ENCODE results near the gene TLE2. TPM values are rescaled to one million over a fixed set of nuclear protein-coding genes. Genes with fewer than 3 reads are reported as not detected.
A peak's percentile ranks its signal among the peaks of the same experiment; 100 is the strongest.

TLE2 gene
- total and polyA plus RNA-seq, 5 donors from 2014 or later = 3.1 to 9.3 (median 4.2) TPM

- Histone ChIP-seq H3K4me3 (ENCODE audit: low read depth, low read length) (no peak overlapping the region), H3K27ac (ENCODE audit: insufficient read depth, low read length, poor library complexity, severe bottlenecking) (no peak overlapping the region), H3K27me3 (ENCODE audit: control insufficient read depth, insufficient read depth, low read length) (no peaks in the 10 kb centered on the region), H3K9me3 (ENCODE audit: control insufficient read depth in 2 of 2, low read length in 2 of 2) (no peaks in the 10 kb centered on the region), H3K36me3 (ENCODE audit: control insufficient read depth, insufficient read depth, low read length) (no peaks in the 10 kb centered on the region), H3K4me1 (ENCODE audit: control insufficient read depth, insufficient read depth, low read length, poor library complexity, severe bottlenecking) (peaks cover 15% of the 10 kb centered on the region)
- Mint-ChIP-seq H3K27me3 (peaks cover 10% of the 10 kb centered on the region), H3K9me3 (no peaks in the 10 kb centered on the region), H3K4me3 (peak overlapping the region in 1 of 4 donors; percentile 77), H3K27ac (peak overlapping the region in 1 of 3 donors; percentile 76), H3K4me1 (peaks cover 0 to 24% (median 14%) of the 10 kb centered on the region in 4 donors), H3K36me3 (no peaks in the 10 kb centered on the region)
- DNase-seq = no peak
- no peak for ATAC-seq (ENCODE audit: low read depth in 2 of 2)
Observed at GRCh38 chr19:2978166-2978767, 50.8 kb downstream of the TLE2 start.

GRCh38 chr19:2977746-2978138 lies 51.3 kb downstream of the TLE2 start:
- peak overlapping the region in 3 of 4 donors; percentile 65 to 94 (median 77) for H3K4me3 Mint-ChIP-seq
- no peaks in the 10 kb centered on the region for H3K27me3 ChIP-seq (ENCODE audit: control insufficient read depth, insufficient read depth, low read length)
- H3K4me1 Mint-ChIP-seq = peaks cover 0 to 22% (median 11%) of the 10 kb centered on the region in 4 donors
- ATAC-seq (ENCODE audit: low read depth in 2 of 2) (no peak), DNase-seq (no peak)
- no peaks in the 10 kb centered on the region for H3K9me3 Mint-ChIP-seq
- peak overlapping the region in 2 of 3 donors; percentile 76 to 91 for H3K27ac Mint-ChIP-seq
- no peak overlapping the region for H3K4me3 ChIP-seq (ENCODE audit: low read depth, low read length)
- no peaks in the 10 kb centered on the region for H3K36me3 ChIP-seq (ENCODE audit: control insufficient read depth, insufficient read depth, low read length)
- H3K36me3 Mint-ChIP-seq = no peaks in the 10 kb centered on the region
- peaks cover 5% of the 10 kb centered on the region for H3K27me3 Mint-ChIP-seq
- H3K9me3 ChIP-seq (ENCODE audit: control insufficient read depth in 2 of 2, low read length in 2 of 2) = no peaks in the 10 kb centered on the region
- H3K4me1 ChIP-seq (ENCODE audit: control insufficient read depth, insufficient read depth, low read length, poor library complexity, severe bottlenecking) = peaks cover 15% of the 10 kb centered on the region
- no peak overlapping the region for H3K27ac ChIP-seq (ENCODE audit: insufficient read depth, low read length, poor library complexity, severe bottlenecking)

GRCh38 chr19:2977001-2977745 lies 51.9 kb downstream of the TLE2 start, which contains the start of gene TLE6:
TSS of gene TLE6 (plus strand) at chr19:2977564. CDS start at chr19:2978234, 670 bp downstream.
- Histone ChIP-seq H3K9me3 (ENCODE audit: control insufficient read depth in 2 of 2, low read length in 2 of 2) (no peaks in the 10 kb centered on the region), H3K36me3 (ENCODE audit: control insufficient read depth, insufficient read depth, low read length) (no peaks in the 10 kb centered on the region), H3K27ac (ENCODE audit: insufficient read depth, low read length, poor library complexity, severe bottlenecking) (no peak within 1 kb of the TSS), H3K4me1 (ENCODE audit: control insufficient read depth, insufficient read depth, low read length, poor library complexity, severe bottlenecking) (peaks cover 15% of the 10 kb centered on the region), H3K27me3 (ENCODE audit: control insufficient read depth, insufficient read depth, low read length) (no peaks in the 10 kb centered on the region), H3K4me3 (ENCODE audit: low read depth, low read length) (peak within 1 kb of the TSS; percentile 88)
- H3K4me1 Mint-ChIP-seq = peaks cover 0 to 22% (median 11%) of the 10 kb centered on the region in 4 donors
- peak within 1 kb of the TSS; percentile 77 to 98 (median 94) for H3K4me3 Mint-ChIP-seq
- H3K27me3 Mint-ChIP-seq = peaks cover 5% of the 10 kb centered on the region
- H3K27ac Mint-ChIP-seq = peak within 1 kb of the TSS; percentile 87 to 91 (median 91)
- peak; percentile 99 for ATAC-seq (ENCODE audit: low read depth in 2 of 2)
- H3K36me3 Mint-ChIP-seq = no peaks in the 10 kb centered on the region
- no peaks in the 10 kb centered on the region for H3K9me3 Mint-ChIP-seq
- DNase-seq = peak; percentile 88 to 96 (median 93)

- Mint-ChIP-seq H3K36me3 (no peaks in the 10 kb centered on the region), H3K27me3 (peaks cover 5% of the 10 kb centered on the region), H3K4me1 (peaks cover 0 to 22% (median 11%) of the 10 kb centered on the region in 4 donors), H3K27ac (peak overlapping the region in 2 of 3 donors; percentile 87 to 91), H3K9me3 (no peaks in the 10 kb centered on the region), H3K4me3 (peak overlapping the region; percentile 74 to 98 (median 94))
- no peaks in the 10 kb centered on the region for H3K9me3 ChIP-seq (ENCODE audit: control insufficient read depth in 2 of 2, low read length in 2 of 2)
- peak overlapping the region; percentile 88 for H3K4me3 ChIP-seq (ENCODE audit: low read depth, low read length)
- ATAC-seq (ENCODE audit: low read depth in 2 of 2) (no peak), DNase-seq (no peak)
- peaks cover 15% of the 10 kb centered on the region for H3K4me1 ChIP-seq (ENCODE audit: control insufficient read depth, insufficient read depth, low read length, poor library complexity, severe bottlenecking)
- no peaks in the 10 kb centered on the region for H3K36me3 ChIP-seq (ENCODE audit: control insufficient read depth, insufficient read depth, low read length)
- no peak overlapping the region for H3K27ac ChIP-seq (ENCODE audit: insufficient read depth, low read length, poor library complexity, severe bottlenecking)
- H3K27me3 ChIP-seq (ENCODE audit: control insufficient read depth, insufficient read depth, low read length) = no peaks in the 10 kb centered on the region
Observed at GRCh38 chr19:2976609-2977000, 52.5 kb downstream of the TLE2 start.

- H3K4me1 ChIP-seq (ENCODE audit: control insufficient read depth, insufficient read depth, low read length, poor library complexity, severe bottlenecking) = peaks cover 15% of the 10 kb centered on the region
- DNase-seq (no peak), ATAC-seq (ENCODE audit: low read depth in 2 of 2) (no peak)
- H3K4me3 Mint-ChIP-seq = peak overlapping the region in 2 of 4 donors; percentile 51 to 61
- H3K27me3 Mint-ChIP-seq = peaks cover 5% of the 10 kb centered on the region
- no peak overlapping the region for H3K4me3 ChIP-seq (ENCODE audit: low read depth, low read length)
- no peaks in the 10 kb centered on the region for H3K36me3 Mint-ChIP-seq
- H3K27me3 ChIP-seq (ENCODE audit: control insufficient read depth, insufficient read depth, low read length) = no peaks in the 10 kb centered on the region
- H3K36me3 ChIP-seq (ENCODE audit: control insufficient read depth, insufficient read depth, low read length) = no peaks in the 10 kb centered on the region
- H3K27ac ChIP-seq (ENCODE audit: insufficient read depth, low read length, poor library complexity, severe bottlenecking) = no peak overlapping the region
- H3K4me1 Mint-ChIP-seq = peaks cover 0 to 22% (median 11%) of the 10 kb centered on the region in 4 donors
- no peaks in the 10 kb centered on the region for H3K9me3 Mint-ChIP-seq
- no peak overlapping the region for H3K27ac Mint-ChIP-seq
- H3K9me3 ChIP-seq (ENCODE audit: control insufficient read depth in 2 of 2, low read length in 2 of 2) = no peaks in the 10 kb centered on the region
Observed at GRCh38 chr19:2974342-2975041, 54.6 kb downstream of the TLE2 start.

GRCh38 chr19:2973229-2973628 lies 55.9 kb downstream of the TLE2 start:
- ATAC-seq (ENCODE audit: low read depth in 2 of 2) = no peak
- H3K4me1 ChIP-seq (ENCODE audit: control insufficient read depth, insufficient read depth, low read length, poor library complexity, severe bottlenecking) = peaks cover 15% of the 10 kb centered on the region
- no peaks in the 10 kb centered on the region for H3K27me3 ChIP-seq (ENCODE audit: control insufficient read depth, insufficient read depth, low read length)
- H3K27me3 Mint-ChIP-seq = peaks cover 5% of the 10 kb centered on the region
- H3K4me3 ChIP-seq (ENCODE audit: low read depth, low read length) = no peak overlapping the region
- H3K27ac ChIP-seq (ENCODE audit: insufficient read depth, low read length, poor library complexity, severe bottlenecking) = no peak overlapping the region
- H3K4me3 Mint-ChIP-seq = peak overlapping the region in 1 of 4 donors; percentile 23
- H3K27ac Mint-ChIP-seq = no peak overlapping the region
- peaks cover 0 to 22% (median 11%) of the 10 kb centered on the region in 4 donors for H3K4me1 Mint-ChIP-seq
- H3K36me3 Mint-ChIP-seq = no peaks in the 10 kb centered on the region
- no peaks in the 10 kb centered on the region for H3K9me3 Mint-ChIP-seq
- no peak for DNase-seq
- H3K36me3 ChIP-seq (ENCODE audit: control insufficient read depth, insufficient read depth, low read length) = no peaks in the 10 kb centered on the region
- no peaks in the 10 kb centered on the region for H3K9me3 ChIP-seq (ENCODE audit: control insufficient read depth in 2 of 2, low read length in 2 of 2)

GRCh38 chr19:2970201-2970835 lies 58.8 kb downstream of the TLE2 start:
- no peak overlapping the region for H3K4me3 ChIP-seq (ENCODE audit: low read depth, low read length)
- H3K4me1 ChIP-seq (ENCODE audit: control insufficient read depth, insufficient read depth, low read length, poor library complexity, severe bottlenecking) = no peaks in the 10 kb centered on the region
- Mint-ChIP-seq H3K27ac (no peak overlapping the region), H3K9me3 (no peaks in the 10 kb centered on the region), H3K4me1 (peaks cover 0 to 5% (median 3%) of the 10 kb centered on the region in 4 donors), H3K27me3 (no peaks in the 10 kb centered on the region), H3K4me3 (no peak overlapping the region), H3K36me3 (no peaks in the 10 kb centered on the region)
- ATAC-seq (ENCODE audit: low read depth in 2 of 2) (no peak), DNase-seq (no peak)
- H3K27me3 ChIP-seq (ENCODE audit: control insufficient read depth, insufficient read depth, low read length) = no peaks in the 10 kb centered on the region
- no peak overlapping the region for H3K27ac ChIP-seq (ENCODE audit: insufficient read depth, low read length, poor library complexity, severe bottlenecking)
- H3K36me3 ChIP-seq (ENCODE audit: control insufficient read depth, insufficient read depth, low read length) = no peaks in the 10 kb centered on the region
- no peaks in the 10 kb centered on the region for H3K9me3 ChIP-seq (ENCODE audit: control insufficient read depth in 2 of 2, low read length in 2 of 2)

Data from CD4-positive, CD25-positive, alpha-beta regulatory T cell (primary cell).